Stimulated activated CD4-positive, alpha-beta T cell treated with anti-CD3 and anti-CD28 coated beads, Interleukin-4, amount 100 ng/mL, for 48 hours (primary cell): Measurements from ENCODE around the gene KL.

Experiments used
- DNase-seq, 2 donors: peaks; one replicate each; pipeline ENCODE4 v3.0.0-alpha.2; 2020; ENCODE audit warnings: low read depth in 2 of 2

Gene KL

DNA sequence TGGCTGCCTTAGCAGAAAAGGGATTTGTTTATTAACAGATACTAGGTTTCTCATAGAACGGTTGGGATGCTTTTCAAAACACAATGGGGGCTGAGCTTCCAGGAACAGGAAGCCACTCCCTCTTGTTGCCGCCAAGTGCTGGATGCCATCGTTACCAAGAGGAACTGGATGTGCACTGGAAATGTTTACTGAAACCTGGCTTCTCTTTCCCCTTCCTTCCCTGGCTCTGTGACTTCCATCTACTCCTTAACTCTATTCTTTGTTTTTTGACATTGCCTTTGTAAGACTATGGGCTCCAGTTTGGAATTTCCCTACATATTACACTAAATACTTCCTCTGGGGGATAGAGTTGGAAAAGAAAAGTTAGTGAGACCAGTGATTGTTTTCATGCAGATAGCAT lies 11.7 kb upstream of the KL start:
- DNase-seq, result no peak

DNA sequence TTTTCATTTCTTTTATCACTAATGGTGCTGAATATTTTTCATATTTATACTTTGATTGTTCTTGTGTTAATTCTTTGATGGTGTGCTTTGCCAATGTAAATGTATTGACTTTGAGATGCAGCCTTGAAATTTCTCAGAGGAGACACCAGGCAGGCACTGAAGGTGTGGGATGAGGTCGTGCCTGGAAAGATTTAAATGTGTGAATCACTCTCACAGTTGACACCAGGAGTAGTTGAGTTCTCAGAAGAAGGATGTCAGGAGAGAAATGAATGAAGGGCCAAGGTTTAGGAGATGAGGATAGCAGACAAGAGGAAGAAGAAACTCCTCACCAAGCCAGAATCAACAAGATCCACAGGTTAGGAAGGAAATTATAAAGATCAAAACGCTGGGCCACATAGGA lies 10.1 kb upstream of the KL start:
- no peak for DNase-seq

GRCh38 chr13:33006638-33007037 lies 9.6 kb upstream of the KL start:
- no peak for DNase-seq

DNA sequence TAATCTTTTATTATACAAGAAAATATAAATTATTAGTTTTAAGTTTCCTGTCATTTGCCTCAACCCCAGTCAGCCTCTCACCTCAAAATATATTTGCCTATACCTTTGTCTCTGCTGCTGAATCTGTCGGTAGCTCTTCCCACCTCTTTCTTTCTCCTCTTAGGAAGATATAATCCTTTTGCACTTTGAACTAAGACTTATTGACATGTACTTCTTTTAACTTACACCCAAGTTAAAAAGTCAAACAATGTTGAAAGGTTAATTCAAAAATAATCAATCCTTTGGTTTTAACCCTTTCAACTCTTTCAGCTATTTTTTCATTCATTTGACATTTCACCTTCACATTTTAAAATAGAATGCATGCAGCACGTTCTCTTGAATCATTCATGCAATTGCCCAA lies 9.0 kb upstream of the KL start:
- DNase-seq, result no peak

DNA sequence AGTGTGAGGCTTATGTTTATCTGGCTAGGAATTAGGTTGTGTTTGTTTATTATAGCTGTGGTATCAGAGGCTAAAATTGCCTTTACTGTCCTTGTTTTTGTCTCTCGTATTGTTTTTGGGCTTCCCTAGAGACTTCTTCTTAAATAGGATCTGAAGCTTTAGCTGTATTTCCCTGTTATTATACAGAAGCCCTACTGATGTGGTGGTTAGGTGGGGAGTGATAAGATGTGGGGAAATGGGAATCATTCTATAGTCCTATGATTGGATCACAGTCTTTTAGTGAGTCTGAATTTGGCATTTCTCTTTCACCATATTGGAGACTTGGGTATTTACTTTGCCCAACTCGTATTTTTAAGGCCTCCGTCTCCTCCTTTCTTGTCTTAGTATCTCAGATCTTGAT lies 8.3 kb upstream of the KL start:
- DNase-seq, result no peak

DNA sequence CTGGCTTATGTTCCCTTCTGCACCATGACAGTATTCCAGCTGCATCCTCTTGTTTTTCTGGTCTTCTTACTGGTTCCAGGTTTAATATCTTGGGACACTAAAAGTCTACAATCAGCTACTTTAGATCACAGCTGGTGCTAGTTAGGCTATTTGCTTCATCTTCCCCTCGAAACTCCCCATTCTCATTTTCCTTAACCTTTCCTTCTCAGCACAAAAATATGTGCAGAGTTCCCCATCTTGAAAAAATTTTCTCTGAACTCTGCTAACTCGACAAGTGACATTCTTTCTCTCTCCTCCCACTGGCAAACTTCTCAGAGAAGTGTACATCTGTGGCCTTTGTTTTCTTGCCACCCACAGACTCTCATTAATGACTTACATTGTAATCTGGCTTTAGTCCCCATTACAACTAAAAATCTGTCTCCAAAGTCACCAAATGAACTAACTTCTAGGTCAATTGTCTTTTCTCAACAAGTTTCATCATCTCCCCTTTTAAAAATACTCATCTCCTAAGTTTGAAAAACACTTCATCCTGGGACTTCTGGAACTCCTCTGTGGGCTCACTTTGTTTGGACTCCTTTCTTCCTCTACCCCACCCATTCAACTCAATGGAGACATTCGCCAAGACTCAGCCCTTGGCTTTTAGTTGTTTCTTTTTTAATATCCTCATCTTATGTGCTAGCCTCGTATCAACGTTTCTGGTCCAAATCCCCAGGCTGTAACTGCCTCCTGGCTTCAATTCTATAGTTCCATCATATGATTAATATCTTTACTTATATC lies 7.1 kb upstream of the KL start:
- no peak for DNase-seq

- no peak for DNase-seq
These were observed 4.3 kb upstream of the KL start for GRCh38 chr13:33011828-33012470.

GRCh38 chr13:33014291-33014690 lies 1.9 kb upstream of the KL start:
- DNase-seq, result no peak

DNA sequence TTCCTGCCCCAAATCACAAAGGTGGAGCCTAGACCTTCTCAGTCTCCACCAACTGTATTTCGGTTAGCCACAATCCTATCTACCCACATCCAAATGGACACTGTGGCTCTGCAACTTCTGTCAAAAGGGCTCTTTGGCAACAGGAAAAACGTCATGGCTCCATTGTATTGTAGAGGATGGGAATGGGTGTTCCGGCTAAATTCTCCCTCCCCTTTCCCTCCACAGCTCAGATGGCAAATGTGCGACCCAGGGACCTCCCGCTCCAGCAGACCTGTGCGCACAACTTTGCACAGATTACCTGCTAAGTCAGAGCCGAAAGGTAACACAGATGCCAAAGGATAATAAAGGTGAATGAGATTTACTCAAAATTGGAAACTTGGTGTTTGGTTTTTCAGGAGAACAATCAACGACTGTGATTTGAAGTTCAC lies 968 bp upstream of the KL start:
- no peak for DNase-seq

- DNase-seq, result peak in 1 of 2 donors; percentile 9
These were observed 366 bp upstream of the KL start for GRCh38 chr13:33015791-33016323.

DNA sequence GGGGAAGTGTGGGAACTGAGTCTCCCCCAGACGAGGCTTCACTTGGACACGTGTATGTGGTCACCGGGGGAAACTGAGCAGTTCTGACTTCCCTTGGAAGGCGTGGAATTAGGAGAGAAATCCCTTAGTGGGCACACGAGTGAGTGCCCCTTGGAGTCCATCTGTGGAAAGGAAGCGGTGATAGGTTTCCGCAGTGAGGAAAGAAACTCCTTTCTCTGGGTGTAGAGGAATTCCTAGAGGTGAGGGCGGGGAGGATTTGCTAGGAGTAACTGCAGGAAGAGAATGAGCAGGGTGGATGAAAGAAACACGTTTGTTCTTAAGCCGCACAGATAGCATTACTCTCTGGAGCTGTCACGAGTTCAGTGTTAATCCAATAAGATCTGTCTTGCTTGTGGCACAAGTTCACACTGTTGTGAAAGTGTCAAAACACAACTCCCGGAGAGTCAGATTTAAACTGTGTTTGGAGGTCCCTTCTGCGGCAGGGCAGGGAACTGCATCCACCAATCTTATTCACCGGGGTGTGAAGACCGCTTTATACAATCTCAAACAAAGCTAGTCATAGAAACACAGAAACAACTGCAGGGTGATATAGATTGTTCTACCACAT lies 1.2 kb downstream of the KL start:
- peak; percentile 27 to 33 for DNase-seq

DNA sequence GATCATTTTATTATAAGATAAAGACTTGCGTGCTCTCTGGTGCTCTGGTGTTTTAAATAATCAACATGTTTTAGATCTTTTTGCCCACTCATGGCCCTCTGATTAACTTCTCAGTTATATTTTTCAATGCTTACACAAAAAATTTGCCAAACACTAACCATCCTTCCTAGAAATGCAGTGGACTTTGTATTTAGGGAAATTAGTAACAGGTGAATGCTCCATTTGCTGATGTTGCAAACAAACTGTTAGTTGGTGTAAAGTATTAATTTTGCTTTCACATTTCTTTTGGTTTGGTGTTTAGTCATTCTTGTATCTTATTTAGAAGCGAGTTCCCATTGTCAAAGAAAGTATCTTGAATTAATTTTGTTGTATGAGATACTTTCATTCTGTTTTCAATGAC lies 2.7 kb downstream of the KL start:
- DNase-seq, result no peak

- DNase-seq, result no peak
These were observed 6.8 kb downstream of the KL start for GRCh38 chr13:33022986-33023385.

DNA sequence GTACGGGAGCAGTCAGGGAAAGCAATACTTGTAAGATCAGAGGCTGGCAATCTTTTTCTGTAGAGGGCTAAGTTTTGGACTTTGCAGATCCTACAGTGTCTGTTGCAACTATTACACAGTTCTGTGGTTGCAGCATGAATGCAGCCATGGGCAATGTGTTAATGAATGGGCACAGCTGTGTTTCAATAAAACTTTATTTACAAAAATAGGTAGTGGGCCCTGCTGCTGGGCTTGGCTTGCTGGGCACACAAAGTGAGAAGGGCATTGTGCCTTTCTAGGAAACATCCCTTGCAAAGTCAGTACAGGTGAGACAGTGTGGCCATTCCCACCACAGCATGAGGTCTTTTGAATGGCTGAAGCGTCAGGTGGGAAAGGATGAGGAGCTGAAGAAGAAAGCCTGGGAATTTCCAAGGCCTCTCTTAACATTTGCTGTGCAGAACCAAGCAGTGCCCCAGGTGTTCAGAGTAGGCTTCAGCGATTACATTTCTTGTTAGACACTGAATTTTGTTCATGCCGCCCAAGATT lies 9.1 kb downstream of the KL start:
- no peak for DNase-seq

DNA sequence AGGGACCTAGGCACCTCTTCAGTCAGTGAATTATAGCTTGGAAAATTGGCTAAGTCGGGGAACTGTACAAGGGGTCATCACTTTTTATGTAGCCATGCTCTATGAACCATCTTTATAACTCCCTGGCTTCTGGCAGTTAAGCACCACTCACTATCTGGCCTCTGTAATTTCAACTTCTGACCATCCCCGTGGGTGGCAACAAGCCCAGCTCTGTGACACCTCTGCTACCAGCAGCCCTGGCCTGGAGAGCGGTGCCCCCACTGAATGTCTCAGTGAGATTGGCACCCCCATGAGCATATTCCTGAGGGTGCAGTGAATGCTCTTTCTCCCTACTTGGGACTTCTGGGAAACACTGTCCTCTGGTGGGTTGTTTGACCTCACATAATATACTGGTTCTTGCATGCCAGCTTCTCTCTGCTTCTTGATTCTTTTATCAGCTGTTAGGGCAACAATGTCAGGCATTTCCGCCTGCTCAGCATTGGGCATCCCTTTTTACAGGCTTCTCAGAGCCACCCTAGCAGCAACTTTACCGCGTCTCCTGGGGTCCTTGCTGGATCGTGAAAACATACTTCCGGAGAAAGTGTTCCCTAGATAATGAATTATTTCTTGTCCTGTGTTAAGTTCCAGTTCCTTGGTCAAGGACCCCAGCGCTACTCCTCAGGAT lies 10.4 kb downstream of the KL start:
- no peak for DNase-seq

GRCh38 chr13:33028620-33029019 lies 12.4 kb downstream of the KL start:
- DNase-seq, result no peak

GRCh38 chr13:33031277-33031676 lies 15.1 kb downstream of the KL start:
- DNase-seq, result no peak

DNA sequence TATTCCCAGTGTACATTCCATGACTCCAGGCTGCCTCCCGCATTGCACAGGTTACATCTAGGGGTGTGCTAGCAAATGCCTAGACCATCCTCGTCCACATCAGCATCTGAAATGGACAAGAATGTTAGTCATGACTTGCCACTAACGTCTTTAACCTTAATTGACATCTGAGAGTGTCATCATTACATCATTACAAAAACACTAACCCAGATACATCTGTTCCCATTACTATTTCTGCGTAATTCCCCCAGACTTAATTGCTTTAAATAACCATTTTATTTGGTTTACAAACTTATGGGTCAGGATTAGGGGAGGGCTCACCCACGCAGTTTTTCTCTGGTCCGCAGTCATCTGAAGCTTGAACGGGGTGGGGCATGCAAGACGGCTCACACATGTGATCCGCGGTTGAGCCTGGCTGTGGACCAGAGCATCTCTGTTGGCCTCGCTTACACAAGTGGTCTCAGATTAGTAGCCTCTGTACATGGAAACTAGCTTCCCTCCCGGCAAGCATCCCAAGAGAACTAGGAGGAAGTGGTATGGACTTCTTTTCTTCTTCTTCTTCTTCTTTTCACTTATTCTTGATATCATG lies 15.9 kb downstream of the KL start:
- no peak for DNase-seq

GRCh38 chr13:33033051-33033812 lies 17.0 kb downstream of the KL start:
- DNase-seq, result peak in 1 of 2 donors; percentile 9

DNA sequence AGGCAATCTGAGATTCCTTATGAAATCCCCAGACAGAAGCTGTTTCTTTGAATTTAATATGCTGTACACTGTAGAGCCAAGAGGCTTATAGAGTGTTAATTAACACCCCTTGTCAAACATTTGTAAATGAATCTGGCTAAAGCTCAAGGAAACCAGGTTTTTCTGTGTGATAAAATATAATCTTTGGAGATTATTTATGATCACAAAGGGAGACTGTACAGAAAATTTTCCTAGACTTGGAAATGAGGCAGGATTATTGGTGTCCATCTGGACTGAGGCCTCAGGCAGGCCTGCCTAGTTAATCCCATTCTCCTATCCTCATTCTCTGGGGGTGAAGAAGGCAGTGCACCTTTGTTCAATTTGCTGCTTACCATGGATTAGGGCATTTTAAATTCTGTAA lies 17.8 kb downstream of the KL start:
- DNase-seq, result no peak
